ENCODE data around the gene ZRANB1.

DNA sequence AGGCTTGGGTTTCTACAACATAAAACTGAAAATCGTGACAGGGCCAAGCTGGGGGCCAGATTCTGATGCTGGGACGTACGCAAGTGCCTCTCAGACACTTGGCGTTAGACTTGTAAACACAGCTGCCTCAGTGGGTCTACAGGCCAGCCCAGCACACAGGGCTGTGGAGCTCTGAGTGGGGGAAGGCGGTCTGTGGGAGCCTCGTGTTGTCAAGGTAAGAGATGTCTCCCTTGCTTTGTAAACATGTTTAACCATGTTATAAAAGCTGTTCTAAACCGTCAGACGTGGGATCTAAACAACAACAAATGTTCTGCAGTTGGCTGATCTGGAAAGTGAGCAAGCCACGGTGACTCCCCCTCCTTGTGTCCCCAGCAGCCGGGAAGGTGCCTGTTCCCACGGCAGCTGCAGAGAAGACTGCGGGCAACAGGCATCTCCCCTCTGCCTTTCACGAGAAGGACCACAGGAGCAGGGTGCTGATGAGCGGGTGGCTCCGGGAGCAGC is 67.8 kb downstream of the ZRANB1 start:
- TF ChIP-seq, protein P1, sequence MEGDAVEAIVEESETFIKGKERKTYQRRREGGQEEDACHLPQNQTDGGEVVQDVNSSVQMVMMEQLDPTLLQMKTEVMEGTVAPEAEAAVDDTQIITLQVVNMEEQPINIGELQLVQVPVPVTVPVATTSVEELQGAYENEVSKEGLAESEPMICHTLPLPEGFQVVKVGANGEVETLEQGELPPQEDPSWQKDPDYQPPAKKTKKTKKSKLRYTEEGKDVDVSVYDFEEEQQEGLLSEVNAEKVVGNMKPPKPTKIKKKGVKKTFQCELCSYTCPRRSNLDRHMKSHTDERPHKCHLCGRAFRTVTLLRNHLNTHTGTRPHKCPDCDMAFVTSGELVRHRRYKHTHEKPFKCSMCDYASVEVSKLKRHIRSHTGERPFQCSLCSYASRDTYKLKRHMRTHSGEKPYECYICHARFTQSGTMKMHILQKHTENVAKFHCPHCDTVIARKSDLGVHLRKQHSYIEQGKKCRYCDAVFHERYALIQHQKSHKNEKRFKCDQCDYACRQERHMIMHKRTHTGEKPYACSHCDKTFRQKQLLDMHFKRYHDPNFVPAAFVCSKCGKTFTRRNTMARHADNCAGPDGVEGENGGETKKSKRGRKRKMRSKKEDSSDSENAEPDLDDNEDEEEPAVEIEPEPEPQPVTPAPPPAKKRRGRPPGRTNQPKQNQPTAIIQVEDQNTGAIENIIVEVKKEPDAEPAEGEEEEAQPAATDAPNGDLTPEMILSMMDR (conservative IDR thresholded peaks at IDR 0.05): no peak
- no peak for TF ChIP-seq ZFX (IDR thresholded peaks at IDR 0.05)

Measured in C4-2B (cell line).